ENCODE results near the gene KCNAB3.

The KCNAB3 gene

DNA sequence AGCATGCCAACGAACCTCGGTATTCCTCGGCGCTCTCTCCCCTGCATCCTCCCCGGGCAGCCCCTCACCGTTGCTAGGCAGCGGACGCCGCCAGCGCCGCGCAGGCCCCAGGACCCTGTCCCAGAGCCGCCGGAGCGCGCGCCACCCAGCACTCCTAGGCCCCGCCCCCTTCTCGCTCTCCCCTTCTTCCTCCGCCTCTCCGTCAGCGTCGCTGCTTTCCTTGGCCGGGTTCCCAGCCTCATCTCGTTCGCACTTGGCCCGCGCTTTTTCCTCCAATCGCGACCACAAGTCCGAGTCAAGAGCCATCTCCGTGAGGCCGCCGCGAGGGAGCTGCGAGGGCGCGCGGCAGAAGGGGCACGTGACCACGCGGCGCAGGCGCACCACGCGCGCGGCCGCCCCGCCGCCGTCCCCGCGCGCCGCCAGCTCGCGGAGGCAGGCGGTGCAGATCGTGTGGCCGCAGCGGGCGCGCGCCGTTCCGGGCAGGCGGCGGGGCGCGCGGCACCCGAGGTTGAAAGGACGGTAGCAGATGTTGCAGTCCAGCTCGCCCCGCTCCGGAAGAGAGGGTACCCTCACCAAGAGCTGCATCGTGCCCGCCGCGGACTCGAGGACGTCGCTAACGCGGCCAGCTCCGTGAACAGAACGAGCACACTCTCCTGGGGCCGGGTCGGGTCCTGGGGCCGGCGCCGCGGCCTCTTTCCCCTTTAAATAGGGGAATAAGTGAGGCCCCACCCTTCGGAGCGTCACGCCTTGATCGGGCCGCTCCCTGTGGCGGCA is 13.9 kb downstream of the KCNAB3 start, which contains the start of gene RNF227:
Gene RNF227, minus strand, starts transcription at position 679 of the 774 bp plus-strand sequence. Its CDS starts 94 bp downstream, at position 585.
- no peak for TF ChIP-seq CTCF (IDR thresholded peaks at IDR 0.05; ENCODE audit: low read depth, low read length, missing control alignments)
- peak within 1 kb of the TSS; percentile 85 for H3K4me3 ChIP-seq (ENCODE audit: low read depth, low read length)
- peak; percentile 54 for DNase-seq (ENCODE audit: low read depth)

DNA sequence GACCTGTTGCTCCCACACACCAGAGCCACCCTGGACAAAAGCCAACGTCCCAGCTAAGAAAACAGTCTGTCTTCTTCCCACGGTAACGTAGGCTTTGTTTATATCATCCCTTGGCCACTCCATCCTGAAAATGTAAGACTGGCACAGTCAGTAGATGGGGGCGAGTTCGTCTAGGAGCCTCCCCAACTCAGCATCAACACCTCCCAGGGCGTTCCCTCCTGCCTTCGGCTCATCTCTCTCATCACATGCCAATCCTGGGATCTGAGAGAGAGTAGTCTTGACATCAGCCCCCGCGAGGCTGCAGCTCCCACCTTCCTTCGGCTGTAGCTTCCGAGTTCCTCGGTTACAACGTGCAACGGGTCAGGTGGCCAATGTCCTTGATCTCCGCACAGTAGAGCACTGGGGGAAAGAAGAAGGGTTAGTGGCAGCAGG is 14.5 kb downstream of the KCNAB3 start:
- no peak for DNase-seq (ENCODE audit: low read depth)
- TF ChIP-seq CTCF (IDR thresholded peaks at IDR 0.05; ENCODE audit: low read depth, low read length, missing control alignments): no peak
- peak overlapping the region; percentile 85 for H3K4me3 ChIP-seq (ENCODE audit: low read depth, low read length)

GRCh38 chr17:7912927-7913524 is 16.6 kb downstream of the KCNAB3 start:
- peak; percentile 70 for DNase-seq (ENCODE audit: low read depth)
- no peak overlapping the region for H3K4me3 ChIP-seq (ENCODE audit: low read depth, low read length)
- peak; percentile 82 for TF ChIP-seq CTCF (IDR thresholded peaks at IDR 0.05; ENCODE audit: low read depth, low read length, missing control alignments)

- no peak for TF ChIP-seq CTCF (IDR thresholded peaks at IDR 0.05; ENCODE audit: low read depth, low read length, missing control alignments)
- H3K4me3 ChIP-seq (ENCODE audit: low read depth, low read length): no peak overlapping the region
Observed at GRCh38 chr17:7911116-7911515, 18.5 kb downstream of the KCNAB3 start.

GRCh38 chr17:7910711-7911110 is 18.9 kb downstream of the KCNAB3 start:
- TF ChIP-seq CTCF (IDR thresholded peaks at IDR 0.05; ENCODE audit: low read depth, low read length, missing control alignments): no peak
- no peak overlapping the region for H3K4me3 ChIP-seq (ENCODE audit: low read depth, low read length)
- DNase-seq (ENCODE audit: low read depth): no peak

More at GRCh38 chr17:7911116-7911515, 18.5 kb downstream of the KCNAB3 start:
- no peak for DNase-seq (ENCODE audit: low read depth)

DNA sequence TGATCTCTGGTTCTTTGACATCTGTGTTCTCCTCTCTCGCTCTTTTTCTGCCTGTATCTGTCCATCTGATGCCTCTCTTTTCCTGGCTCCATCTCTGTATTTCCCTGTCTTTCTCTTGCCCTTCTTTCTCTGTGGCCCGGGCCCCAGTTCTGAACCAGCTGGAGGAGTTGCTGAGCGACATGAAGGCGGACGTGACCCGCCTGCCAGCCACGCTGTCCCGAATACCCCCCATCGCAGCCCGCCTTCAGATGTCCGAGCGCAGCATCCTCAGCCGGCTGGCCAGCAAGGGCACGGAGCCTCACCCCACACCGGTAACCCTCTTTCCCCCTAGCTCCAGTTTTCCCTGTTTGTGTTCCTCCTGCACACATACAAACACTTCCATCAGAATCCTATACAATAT is 19.4 kb downstream of the KCNAB3 start:
- TF ChIP-seq CTCF (IDR thresholded peaks at IDR 0.05; ENCODE audit: low read depth, low read length, missing control alignments): no peak
- no peak for DNase-seq (ENCODE audit: low read depth)
- H3K4me3 ChIP-seq (ENCODE audit: low read depth, low read length): no peak overlapping the region
